Epidermal melanocyte (primary cell): ENCODE measurements around the gene C19orf38.
"Not testable (repeated sequence)": the region's sequence is repeated elsewhere in the genome, so short reads cannot be mapped to it uniquely, and the experiment has no call there.

ENCODE experiments used
- DNase-seq: peaks from one replicate; pipeline ENCODE4 v3.0.0; 2011; ENCODE audit warnings: low spot score; ENCODE audit not compliant: insufficient read length

Gene C19orf38

GRCh38 chr19:10872546-10873107 lies 24.4 kb downstream of the C19orf38 start:
- DNase-seq, result no peak

DNA sequence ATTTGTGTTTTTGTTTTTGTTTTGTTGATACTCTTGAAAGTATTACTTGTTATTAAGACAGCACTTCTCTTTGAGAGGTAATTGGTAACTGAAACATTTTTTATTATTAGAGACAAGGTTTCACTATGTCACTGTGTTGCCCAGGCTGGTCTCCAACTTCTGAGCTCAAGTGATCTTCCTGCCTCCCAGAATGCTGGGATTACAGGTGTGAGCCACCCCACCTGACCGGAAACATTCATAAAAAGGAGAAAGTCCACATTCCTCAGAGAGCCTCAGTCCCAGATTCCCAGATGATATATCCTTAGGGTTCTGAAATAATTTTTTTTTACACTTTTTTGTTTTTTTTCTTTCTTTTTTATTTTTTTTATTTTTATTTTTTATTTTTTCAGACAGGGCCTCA lies 25.8 kb downstream of the C19orf38 start:
- DNase-seq, result no peak

- DNase-seq, result no peak
Measured at GRCh38 chr19:10876459-10877240, 28.4 kb downstream of the C19orf38 start.

- not testable (repeated sequence) for DNase-seq
Measured at GRCh38 chr19:10877608-10878007, 29.4 kb downstream of the C19orf38 start.

DNA sequence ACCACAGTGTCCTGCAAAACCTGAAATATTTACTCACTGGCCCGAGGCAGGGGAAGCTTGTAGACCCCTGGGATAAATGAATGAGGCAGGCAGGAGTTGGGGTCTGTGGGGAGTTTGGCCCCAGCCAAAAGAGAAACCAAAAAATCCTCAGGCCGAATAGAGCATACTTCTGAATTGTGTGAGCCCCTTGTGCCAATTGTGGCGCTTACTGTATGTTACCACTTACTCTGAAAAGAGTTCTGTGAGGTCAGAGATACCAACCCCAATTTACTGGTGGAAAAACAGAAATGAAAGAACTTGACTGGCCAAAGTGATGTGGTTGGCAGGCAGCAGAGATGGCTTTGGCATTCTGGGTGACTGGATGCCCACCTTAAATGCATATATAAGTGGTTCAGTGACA lies 30.0 kb downstream of the C19orf38 start:
- DNase-seq, result no peak

DNA sequence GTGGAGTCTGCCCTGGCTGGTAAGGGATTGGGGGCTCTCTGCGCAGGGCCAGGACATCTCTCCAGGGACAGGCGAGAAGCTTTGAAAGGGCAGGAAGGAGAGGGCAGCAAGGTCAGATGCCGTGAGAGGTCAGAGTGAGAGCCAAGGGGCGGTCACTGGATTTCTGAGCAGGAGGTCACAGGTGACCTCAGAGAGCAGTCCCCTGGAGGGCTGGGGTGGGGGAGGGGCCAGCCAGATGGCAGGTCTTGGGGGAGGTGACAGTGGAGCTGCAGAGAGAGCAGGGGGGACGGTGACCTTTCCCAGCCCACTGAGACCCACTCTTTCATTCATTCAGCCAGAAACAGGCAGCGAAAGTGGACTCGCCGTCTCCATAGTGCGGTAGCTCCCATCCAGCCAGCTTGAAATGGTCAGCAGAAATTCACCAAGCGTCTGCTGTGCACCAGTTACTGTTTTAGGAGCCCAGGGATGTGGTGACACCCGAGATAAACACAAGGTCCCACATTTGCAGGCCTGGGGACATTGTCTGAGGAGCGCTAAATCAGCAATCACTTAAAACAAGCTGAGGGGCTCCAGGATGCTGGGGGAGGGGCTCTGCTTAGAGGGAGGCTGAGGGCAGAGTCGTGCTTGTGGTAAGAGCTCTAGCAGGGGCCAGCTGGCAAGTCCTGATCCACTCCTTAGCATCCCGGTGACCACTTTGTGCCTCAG lies 33.3 kb downstream of the C19orf38 start:
- DNase-seq, result no peak

DNA sequence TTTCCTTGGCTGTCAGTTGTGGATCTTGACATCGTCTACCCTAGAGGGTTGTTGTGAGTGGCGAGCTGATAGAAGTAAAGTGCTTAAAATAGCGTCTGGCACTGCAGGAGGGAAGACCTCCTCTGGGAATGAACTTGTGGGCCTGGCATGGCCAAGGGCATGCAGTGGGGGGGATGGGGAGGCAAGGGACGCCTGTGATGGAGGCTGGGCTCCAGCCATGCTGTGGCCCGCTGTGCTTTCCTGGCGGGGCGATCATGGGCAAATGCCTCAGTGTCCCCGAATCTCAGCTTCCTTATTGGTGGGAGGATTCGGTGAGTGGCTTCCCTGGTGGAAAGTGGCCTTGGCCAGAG lies 33.9 kb downstream of the C19orf38 start:
- no peak for DNase-seq

- DNase-seq, result no peak
Measured at GRCh38 chr19:10884274-10884673, 36.1 kb downstream of the C19orf38 start.

DNA sequence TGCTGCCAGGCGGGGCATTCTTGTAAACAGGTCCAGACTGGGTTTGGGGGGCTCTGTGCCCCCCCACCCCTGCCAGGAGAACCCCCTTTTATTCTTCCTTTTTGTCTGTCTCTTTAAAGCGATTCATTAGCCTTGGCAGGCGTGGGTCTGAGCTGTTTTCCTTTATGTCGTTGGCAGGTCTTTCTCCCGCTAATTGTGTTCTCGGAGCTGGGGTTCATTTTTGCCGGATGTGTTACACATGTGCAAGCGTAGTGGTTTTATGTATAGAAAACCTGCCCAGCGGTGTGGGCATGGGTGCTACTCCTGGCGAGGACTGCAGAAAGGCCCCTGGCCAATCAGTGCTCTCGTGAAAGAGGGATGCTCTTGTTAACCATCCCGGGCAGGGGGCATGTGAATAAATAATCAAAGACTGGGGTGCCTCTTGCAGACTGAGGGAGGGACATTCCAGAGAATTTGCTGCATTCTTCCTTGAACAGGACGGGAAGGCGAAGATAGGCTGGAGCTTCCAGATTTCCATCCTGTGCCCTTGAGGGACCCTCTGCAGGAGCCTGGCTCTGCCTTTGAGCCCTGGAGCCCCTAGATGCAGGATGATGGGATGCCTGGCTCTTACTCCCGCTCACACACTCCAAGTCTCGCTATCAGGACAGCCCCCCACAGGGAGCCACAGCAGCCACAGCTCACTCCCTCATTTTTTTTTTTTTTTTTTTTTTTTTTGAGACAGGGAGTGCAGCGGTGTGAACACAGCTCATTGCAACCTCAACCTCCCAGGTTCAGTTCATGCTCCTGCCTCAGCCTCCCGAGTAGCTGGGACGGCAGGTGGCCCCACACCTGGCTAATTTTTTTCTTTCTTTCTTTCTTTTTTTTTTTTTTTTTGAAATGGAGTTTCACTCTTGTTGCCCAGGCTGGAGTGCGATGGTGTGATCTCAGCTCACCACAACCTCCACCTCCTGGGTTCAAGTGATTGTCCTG lies 37.3 kb downstream of the C19orf38 start:
- no peak for DNase-seq

- no peak for DNase-seq
Measured at GRCh38 chr19:10887616-10888367, 39.6 kb downstream of the C19orf38 start.

DNA sequence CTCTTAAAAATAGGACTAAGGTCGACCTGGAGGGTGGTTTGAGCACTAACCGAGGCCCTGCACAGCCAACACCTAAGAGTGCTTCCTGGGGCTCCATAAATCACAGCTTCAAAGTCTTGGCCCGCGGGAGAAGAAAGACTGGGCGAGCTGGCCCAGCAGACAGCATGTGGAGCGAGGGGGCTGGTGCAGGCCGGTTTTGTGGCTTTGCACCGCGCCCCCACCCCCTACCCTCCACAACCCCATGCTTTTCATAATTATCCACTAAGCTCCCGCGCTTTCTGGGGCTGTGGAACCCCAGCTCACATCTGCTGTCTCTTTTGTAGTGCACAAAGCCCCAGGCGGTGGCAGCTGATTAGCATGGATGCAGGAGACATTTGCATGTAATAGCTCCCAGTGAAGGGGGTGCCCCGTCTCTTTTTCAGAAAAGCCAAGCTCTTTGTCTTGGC lies 40.2 kb downstream of the C19orf38 start:
- no peak for DNase-seq

GRCh38 chr19:10889880-10890279 lies 41.7 kb downstream of the C19orf38 start:
- no peak for DNase-seq

- DNase-seq, result no peak
Measured at GRCh38 chr19:10891405-10892086, 43.3 kb downstream of the C19orf38 start.

GRCh38 chr19:10892256-10892655 lies 44.0 kb downstream of the C19orf38 start:
- DNase-seq, result no peak

DNA sequence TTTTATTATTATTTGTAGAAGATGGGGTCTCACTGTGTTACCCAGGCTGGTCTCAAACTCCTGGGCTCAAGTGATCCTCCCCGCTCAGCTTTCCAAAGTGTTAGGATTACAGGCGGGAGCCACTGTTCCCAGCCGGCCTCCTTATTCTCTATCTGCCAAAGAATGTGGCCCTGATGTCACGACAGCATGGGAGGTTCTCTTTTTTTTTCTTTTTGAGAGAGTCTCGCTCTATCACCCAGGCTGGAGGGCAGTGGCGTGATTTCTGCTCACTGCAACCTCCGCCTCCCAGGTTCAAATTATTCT lies 46.6 kb downstream of the C19orf38 start:
- no peak for DNase-seq

DNA sequence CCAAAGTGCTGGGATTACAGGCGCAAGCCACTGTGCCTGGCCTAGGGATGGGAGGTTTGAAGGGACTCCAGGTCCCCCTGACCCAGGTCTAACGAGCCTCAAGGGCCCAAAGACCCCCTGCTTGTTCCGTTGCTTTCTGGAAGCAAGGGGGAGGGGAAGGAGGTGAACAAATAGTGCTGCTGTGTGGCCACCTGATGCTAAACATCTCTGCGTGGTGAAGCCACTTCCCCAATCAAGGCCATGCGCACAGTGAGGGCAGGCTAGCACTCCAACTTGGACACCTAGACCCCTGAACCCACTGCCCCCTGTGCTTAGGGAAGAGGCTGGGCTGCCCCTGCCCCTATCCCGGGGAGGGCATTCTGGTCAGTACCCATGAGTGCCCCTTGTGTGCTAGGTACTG lies 47.1 kb downstream of the C19orf38 start:
- DNase-seq, result no peak

- no peak for DNase-seq
Measured at GRCh38 chr19:10895920-10896319, 47.7 kb downstream of the C19orf38 start.

DNA sequence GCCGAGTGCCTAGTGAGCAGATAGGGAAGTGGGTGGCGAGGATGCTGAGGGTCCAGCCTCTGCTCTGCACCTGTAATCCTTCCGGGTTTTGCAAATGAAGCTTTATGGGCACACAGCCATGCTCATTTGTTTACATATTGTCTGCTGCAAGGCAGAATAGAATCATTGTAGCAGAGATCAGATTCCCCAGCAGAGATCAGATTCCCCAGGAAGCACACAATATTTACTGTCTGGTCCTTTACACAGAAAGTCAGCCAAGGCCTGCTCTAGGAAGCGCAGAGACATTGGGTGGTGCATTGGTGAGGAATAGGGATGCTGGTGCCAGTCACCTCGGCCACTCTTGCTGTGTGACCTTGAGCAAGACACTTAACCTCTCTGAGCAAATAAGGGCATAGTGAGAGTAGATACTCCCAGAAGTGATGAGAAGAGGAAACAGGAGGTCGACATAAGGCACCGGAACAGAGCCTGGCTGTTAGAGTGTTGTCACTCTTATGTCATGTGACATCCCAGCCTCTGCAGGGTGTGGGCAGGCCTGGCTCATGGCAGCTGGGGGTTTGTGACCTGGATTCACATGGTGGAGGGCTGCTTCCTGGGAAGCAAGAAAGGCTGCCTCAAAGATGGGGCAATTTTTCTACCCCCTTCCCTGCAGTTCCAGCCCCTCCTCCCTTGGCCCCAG lies 48.8 kb downstream of the C19orf38 start:
- DNase-seq, result no peak

- DNase-seq, result no peak
Measured at GRCh38 chr19:10898633-10899032, 50.4 kb downstream of the C19orf38 start.

- DNase-seq, result no peak
Measured at GRCh38 chr19:10899151-10899653, 51.0 kb downstream of the C19orf38 start.
